GM21529 (cell line): ENCODE data around the gene SHISAL2A.
"Not testable (repeated sequence)": the region's sequence is repeated elsewhere in the genome, so short reads cannot be mapped to it uniquely, and the experiment has no call there.

Source experiments
- ATAC-seq: cut with Tn5 transposase; IDR thresholded peaks from one replicate; pipeline ENCODE4 v1.9.1; 2021; ENCODE audit not compliant: unreplicated experiment

The SHISAL2A gene

GRCh38 chr1:52681136-52681535 lies 48.2 kb downstream of the SHISAL2A start:
- no peak for ATAC-seq

GRCh38 chr1:52683367-52683940 lies 50.5 kb downstream of the SHISAL2A start:
- ATAC-seq: no peak

DNA sequence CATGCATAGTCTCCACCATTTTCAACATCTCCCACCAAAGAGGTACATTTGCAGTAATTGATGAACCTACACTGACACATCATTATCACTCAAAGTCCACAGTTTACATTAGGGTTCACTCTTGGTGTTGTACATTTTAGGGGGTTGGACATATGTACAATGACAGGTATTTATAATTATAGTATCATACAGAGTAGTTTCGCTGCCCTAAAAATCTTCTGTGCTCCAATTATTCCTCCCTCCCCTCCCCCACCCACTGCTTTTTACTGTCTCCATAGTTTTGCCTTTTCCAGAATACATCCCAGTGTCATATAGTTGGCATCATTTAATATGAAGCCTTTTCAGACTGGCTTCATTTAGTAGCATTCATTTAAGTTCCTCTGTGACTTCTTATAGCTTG lies 51.6 kb downstream of the SHISAL2A start:
- ATAC-seq: no peak

DNA sequence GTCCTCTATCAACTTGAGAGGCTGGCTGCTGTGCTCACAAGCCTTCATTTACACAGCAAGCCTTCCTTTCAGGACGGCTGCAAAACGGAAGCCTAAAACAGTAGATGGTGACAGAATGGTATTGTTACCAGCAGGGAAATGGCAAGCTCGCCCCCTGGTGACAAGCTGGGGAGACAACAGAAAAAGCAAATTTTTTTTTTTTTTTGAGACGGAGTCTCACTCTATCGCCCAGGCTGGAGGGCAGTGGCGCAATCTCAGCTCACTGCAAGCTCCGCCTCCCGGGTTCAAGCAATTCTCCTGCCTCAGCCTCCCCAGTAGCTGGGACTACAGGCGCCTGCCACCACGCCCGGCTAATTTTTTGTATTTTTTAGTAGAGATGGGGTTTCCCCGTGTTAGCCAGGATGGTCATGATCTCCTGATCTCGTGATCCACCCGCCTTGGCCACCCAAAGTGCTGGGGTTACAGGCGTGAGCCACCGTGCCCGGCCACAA lies 53.3 kb downstream of the SHISAL2A start:
- peak; percentile 79 for ATAC-seq

GRCh38 chr1:52686830-52687229 lies 53.9 kb downstream of the SHISAL2A start:
- no peak for ATAC-seq

- no peak for ATAC-seq
Measured at GRCh38 chr1:52691821-52692220, 58.9 kb downstream of the SHISAL2A start.

DNA sequence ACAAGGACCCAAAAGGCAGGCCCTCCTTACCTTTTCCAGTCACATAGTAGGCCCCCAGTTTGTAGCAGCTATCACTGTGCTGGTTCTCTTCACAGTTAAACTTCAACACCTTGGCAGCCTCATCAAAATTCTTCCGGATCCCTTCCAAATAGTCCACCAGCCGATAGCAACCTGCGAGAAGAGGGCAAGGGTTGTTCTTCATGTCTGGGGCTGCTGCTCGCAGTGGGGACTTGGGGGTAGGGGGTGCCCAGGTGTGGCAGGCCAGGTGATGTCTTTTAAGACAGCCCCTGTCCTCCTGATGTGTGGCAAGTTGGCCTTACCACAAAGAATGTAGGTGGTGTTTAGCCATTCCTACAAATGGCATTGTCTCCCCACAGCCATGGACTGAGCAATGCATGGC lies 59.7 kb downstream of the SHISAL2A start:
- no peak for ATAC-seq

DNA sequence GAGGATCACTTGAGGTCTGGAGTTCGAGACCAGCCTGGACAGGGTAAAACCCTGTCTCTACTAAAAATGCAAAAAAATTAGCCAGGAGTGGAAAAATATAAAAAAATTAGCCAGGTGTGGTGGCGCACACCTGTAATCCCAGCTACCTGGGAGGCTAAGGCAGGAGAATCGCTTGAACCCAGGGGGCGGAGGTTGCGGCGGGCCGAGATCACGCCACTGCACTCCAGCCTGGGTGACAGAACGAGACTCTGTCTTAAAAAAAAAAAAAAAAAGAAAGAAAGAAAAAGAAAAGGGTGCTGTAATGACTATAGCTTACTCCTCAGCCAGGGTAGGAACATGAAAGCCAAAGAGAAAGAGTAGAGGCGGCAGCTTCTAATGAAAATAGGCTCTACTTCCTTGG lies 60.4 kb downstream of the SHISAL2A start:
- ATAC-seq: not testable (repeated sequence)

DNA sequence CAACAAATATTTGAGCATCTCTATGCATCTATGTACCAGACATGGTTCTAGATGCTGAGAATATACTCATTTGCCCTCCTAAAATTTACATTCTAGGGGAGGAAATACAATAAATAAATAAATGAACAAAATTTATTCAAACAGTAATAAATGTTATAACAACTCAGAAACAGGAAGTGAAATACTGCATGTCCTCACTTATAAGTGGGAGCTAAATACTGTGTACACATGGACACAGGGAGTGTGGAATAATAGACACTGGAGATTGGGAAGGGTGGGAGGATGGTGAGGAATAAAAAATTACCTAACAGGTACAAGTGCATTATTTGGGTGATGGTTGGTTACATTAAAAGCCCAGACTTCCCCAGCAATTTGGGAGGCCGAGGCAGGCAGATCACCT lies 60.9 kb downstream of the SHISAL2A start:
- ATAC-seq: no peak

GRCh38 chr1:52695627-52696026 lies 62.7 kb downstream of the SHISAL2A start:
- no peak for ATAC-seq

GRCh38 chr1:52697795-52698674 lies 65.1 kb downstream of the SHISAL2A start, which contains the start of gene COA7:
COA7 (minus strand) TSS chr1:52698347; CDS start chr1:52698326, 21 bp downstream.
- ATAC-seq: peak; percentile 42

- peak; percentile 87 for ATAC-seq
Measured at GRCh38 chr1:52702886-52703787, 70.2 kb downstream of the SHISAL2A start.

DNA sequence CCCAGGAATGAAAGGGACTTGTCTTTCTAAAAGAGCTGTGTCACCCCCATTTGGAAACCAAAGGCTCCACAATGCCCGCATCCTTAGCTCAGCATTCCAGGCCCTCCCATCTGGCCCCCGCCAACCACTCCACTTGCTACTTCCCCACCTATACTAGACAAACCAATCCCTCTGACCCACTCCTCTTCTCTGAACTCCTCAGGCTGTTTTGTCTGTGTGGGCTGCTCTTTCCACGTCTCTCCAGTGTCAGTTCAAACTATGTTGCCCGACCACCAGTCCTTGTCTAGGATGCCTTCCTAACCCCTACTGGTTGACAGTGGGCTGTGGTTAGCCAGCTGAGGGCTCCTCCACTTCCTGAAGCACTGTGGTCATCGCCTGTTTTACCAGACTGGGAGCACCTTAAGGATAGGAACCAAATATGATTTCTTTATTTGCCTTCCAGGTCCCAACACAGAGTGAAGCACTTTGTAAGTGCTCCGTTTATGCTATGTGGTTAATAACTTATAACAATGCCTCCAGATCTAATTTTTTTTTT lies 73.2 kb downstream of the SHISAL2A start:
- ATAC-seq: no peak
